HG03442 (cell line): ENCODE measurements around the gene GP2.

Source experiments
- ATAC-seq: cut with Tn5 transposase; IDR thresholded peaks from one replicate; pipeline ENCODE4 v1.9.1; 2021; ENCODE audit warnings: mild to moderate bottlenecking, moderate library complexity; ENCODE audit not compliant: unreplicated experiment

GP2 gene

GRCh38 chr16:20308266-20308665, 19.0 kb downstream of the GP2 start:
- ATAC-seq, result no peak

DNA sequence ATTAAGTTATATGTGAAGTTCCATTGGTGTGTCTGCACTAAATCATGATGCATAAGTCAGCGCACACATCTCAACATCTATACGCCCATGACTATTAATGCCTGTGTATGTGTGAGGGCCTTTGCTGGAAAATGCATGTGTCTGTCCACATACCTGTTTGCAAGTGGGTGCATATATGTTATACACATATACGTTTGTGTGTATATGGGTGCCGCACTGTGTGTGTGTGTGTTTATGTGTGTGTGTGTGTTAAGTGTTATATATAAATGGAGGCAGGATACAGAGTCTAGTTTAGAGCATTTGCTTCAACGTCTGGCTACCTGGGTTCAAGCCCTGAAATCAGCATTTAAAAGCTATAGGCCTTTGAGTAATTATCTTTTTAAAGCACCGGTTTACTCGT, 19.5 kb downstream of the GP2 start:
- no peak for ATAC-seq

DNA sequence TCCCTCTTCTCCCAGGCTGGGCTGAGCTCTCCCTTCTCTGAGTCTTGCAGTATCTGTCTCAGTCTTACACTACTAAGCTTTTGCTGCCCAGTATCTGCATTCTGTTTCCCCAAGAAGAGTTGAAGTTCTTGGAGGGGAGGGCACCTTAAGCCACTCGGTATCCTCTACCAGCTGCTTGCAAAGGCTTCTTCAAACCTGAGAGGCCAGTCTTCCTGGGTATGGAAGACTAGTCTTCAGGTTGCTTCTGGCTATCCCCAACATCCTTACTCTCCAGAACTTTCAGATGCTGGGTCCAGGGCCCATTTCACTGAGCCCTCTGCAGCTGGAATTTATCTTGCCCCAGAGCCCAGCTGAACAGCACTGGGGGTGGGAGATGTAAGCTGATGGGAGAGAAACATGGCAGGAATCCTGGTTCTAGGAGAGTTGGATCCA, 20.1 kb downstream of the GP2 start:
- no peak for ATAC-seq

DNA sequence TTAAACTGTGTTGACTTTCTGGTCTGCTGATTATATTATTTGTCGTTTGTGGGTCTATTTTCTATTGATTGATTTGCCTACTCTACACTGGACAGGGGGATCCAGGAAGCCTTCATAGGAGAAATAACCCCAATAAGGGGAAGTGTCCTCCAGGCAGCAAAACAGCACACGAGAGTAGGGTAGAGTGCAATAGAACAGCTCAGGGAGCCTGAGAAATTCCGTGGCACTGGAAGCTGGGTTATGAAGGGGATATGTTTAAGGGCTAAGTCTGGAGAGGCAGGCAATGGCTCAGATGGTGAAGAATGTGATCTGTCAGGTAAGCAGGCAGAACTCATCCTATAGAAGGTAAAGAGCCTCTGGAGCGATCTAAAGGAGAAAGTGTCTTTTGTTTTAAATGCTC, 20.9 kb downstream of the GP2 start:
- ATAC-seq, result no peak

DNA sequence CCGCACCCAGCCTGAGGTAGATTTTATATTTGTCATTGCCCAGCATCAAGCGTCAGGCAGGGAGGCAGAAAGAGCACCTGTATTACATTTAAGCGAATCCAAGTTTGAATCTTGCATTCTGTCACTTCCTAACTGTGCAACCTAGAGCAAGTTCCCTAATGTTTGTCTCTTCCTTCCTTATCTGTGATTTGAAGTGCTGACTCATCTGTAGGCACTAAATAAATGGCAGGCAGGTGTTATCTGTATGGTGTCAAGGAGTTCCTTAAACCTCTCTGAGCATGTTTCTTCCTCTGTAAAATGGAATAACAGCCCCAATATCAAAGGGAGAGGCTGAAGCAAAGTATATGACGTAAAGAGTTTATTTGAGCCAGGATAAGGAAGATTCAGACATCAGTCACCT, 24.3 kb downstream of the GP2 start:
- no peak for ATAC-seq

- no peak for ATAC-seq
Measured at GRCh38 chr16:20302389-20302788, 24.9 kb downstream of the GP2 start.

- ATAC-seq, result no peak
Measured at GRCh38 chr16:20301840-20302239, 25.5 kb downstream of the GP2 start.

DNA sequence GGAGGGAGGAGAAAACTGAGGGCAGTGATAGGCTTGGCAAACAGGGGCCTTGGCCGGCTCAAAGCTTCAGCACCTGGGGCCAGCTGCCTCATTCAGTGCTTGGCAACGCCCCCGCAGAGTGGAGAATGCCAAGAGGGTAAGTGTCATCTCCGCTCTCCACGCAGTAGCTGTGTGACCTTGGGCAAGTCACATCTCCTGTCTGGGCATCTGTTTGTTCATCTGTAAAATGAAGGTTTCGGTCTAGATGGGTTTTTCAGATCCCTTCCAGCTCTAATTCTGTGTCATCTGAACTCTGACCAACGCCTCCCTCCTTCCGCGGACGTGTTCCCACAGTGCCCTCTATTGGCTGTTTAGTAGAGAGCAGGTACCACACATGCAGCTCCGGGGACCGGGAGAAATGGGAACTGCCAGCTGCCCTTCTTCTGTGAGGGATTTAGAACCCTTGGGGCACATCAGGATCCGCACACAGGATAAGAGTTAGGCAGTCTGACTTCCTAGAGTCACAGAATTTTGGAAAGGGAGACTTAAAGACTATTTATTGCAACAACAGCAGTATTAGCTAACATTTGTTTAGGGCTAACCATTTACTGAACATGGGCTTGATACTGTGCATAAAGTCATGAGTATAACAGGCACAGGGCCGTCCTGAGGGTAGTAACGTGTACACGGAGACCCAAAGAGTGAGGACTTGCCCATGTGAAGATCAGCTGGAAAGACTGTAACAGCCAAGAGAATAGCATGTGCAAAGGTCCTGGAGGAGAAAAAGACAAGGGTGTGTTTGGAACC, 26.8 kb downstream of the GP2 start:
- no peak for ATAC-seq

- no peak for ATAC-seq
Measured at GRCh38 chr16:20298452-20298851, 28.9 kb downstream of the GP2 start.

GRCh38 chr16:20291208-20292206, 35.8 kb downstream of the GP2 start:
- no peak for ATAC-seq

GRCh38 chr16:20289571-20289970, 37.7 kb downstream of the GP2 start:
- no peak for ATAC-seq

GRCh38 chr16:20285993-20286499, 41.3 kb downstream of the GP2 start:
- ATAC-seq, result no peak

DNA sequence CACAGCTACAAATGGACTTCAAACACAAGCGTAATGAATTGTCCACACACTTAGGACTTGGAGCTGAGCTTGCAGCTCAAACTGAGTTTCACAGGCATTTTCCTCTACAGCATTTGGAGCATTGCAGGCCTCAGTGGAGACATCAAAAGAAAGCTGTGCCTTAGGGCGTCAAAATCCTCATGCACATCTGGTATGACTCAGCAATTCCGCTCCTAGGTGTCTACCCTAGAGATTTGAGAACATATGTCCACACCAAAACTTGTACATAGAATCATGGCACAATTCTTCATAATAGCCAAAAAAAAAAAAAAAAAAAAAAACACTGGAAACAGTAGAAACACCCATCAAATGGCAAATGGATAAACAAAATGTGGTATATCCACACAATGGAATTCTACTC, 47.1 kb downstream of the GP2 start:
- no peak for ATAC-seq

DNA sequence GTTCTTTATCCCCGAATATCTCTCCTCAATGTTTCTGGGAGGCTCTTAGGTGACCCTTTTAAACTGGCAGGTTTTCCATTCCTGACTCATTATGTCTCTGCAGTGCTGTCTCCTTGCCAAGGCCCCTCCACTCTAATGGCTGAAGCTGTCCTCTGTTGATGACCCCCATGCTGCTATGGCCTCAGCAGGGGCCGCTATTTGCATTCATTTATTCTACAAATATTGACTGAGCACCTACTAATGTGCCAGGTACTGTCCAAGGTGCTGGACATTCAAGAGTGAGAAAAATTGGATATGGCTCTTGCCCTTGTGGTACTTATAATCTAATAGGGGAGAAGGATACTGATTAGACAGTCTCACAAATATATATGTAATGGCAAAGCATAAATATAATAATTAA, 55.4 kb downstream of the GP2 start:
- ATAC-seq, result no peak

- no peak for ATAC-seq
Measured at GRCh38 chr16:20268409-20268808, 58.9 kb downstream of the GP2 start.

DNA sequence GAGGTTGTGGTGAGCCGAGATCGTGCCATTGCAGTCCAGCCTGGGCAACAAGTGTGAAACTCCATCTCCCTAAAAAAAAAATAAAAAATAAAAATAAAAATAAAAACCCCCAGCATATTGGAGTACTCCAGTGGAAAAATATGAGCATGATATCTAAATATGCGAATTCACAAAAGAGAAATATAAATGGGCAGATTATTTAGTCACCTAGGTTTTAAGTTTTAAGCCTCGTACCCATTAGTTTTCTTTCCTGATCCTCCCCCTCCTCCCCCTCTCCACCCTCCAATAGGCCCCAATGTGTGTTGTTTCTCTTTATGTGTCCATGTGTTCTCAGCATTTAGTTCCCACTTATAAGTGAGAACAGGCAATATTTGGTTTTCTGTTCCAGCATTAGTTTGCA, 62.3 kb downstream of the GP2 start:
- no peak for ATAC-seq

DNA sequence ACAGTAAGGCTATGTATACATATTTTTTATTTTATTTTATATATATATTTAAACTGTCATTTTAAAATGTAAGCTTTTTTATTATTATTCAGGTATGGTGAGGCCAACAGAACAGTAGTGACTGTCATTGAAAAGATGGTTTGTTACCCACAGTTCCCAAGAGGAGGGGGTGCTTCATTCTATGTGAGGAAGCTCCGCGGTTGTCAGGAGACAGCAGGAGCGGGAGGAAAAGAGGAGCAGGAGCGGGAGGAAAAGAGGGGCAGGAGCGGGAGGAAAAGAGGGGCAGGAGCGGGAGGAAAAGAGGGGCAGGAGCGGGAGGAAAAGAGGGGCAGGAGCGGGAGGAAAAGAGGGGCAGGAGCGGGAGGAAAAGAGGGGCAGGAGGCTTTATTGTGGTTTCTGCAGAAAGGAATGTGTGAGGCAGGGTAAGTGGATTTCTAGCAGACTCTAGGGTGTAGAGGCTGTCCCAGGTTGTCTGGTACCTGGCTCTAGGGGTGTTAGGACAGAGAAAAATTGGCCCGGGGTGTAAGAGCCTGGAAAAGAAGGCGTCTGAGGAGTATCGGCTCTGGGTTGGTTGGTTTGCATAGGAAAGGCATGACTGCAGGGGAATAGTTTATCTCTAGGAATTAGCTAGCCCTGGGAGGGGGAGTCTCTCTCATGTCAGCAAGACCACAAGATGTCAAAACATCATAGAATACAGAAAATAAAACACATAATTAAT, 64.0 kb downstream of the GP2 start:
- ATAC-seq, result no peak

- no peak for ATAC-seq
Measured at GRCh38 chr16:20262248-20262647, 65.1 kb downstream of the GP2 start.

GRCh38 chr16:20260215-20261009, 66.9 kb downstream of the GP2 start:
- ATAC-seq, result no peak
